Fibroblast of skin of scalp (primary cell): ENCODE measurements around the gene PDE9A.
A peak's percentile ranks its signal among the peaks of the same experiment; 100 is the strongest.

Experiments
- DNase-seq: peaks from one replicate; pipeline ENCODE4 v3.0.0-alpha.2; 2013

PDE9A gene

DNA sequence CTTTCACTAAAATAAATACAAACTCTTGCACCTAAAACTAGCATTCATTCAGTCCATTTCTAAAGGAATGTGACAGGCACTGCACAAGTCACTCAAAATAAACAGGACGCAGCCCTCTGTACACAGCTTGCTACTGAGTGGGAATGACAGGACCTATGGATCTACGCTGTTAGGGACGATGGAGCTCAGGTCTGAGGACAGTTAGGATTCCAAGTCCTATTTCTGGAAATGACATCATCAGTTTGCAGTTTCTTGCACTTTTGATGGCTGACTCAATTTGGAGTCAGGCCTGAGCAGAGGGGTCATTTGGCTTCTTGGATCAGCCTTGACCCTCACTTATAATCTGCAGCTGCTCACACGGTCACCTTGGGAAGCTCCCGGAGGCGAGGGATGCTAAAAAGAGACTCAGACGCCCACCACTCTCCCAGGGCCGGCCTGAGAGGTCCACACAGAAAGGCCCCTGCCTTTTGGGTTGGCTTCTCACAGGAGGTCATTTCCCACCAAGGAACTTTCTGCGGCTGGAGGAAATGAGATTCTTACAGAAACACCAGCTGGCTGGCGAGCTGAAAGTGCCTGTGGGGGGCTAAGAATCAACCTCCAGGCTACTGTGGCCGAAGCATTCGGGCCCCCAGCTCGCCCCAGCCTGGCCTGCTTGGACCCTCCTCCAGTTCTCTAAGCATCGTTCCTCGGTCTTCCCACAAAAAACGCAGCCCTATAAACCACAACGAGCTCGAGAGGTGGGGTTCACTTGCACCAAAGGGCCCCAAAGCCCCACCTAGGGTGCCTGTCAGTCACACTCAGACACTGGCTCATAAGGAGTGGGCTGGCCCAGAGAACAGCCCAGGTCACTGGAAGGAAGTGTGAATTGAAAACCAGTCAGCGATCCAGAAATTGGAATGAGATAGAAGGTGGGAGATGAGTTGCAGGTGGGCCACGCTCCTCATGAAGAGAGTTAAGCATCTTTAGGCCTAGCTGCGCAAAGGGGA lies 8.9 kb upstream of the PDE9A start:
- peak; percentile 27 for DNase-seq

DNA sequence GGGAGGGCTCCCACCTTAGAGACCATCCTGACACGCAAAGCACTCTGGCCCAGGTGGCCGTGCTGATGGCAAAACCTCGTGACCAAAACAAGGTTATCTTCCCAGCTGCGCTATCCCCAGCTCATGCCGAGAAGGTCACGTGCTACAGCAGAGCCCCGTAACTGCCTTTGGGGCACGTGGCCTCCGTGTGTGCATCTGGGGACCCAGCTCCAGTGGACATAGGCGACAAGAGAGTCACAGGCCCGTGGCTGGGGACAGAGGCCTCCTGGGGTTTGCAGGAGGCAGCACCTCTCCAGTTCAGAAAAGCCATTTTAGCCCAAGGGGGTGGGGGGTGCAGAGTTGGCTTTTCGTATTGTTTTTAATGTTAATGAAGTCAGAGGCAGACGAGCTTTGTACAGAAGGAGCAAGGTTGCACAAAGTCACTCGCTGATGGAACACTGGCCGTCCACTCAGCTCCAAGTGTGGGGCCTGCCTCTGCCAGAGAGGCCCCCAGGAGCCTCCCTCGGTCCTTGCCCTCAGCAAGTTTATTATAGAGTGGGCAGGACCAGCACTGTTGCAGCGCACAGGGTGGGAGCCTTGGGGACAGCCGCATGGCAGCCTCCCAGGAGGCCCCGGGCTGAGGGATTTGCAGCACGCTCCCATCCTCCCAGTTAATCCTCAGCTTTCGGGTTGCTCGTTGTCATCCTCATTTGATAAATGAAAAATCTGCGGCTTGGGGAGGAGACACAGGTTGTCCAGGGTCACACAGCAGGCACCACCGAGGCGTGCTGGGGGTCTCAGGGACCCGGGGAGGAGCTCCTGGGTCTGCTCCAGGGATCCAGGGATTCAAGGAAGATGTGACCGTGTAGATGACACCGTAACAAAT lies 8.0 kb upstream of the PDE9A start:
- DNase-seq: no peak

DNA sequence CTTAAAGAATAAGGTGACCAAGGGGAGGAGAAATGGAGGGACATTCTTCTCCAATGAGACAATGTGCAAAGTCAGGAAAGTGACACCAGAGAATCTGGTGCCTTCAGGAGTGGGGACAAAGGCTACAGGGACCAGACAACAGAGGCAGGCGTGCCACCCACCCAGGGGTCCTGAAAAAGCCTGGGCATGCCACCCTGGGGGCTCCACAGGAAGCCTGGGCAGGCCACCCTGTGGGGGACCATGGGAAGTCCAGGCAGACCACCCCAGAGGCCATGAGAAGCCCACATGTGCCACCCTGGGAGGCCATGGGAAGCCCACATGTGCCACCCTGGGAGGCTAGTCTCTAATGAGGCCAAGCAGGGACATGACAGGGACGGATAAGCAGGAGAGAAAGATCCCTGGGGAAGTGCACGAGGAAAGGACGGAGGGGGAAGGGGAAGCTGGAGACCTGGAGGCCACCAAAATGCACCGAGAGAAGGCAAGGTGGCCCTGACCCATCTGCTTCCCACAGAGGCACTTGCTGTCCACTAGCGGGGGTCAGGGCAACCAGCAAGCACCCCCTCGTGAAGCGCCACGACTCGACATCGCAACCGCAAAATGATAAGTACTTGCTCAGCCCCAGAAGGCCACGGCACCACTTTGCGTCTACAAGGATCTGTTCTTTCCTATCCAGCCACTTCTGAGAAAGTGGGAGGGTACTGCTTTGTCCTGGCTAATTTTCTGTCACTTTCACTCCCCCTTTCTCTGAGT lies 7.2 kb upstream of the PDE9A start:
- DNase-seq: no peak

DNA sequence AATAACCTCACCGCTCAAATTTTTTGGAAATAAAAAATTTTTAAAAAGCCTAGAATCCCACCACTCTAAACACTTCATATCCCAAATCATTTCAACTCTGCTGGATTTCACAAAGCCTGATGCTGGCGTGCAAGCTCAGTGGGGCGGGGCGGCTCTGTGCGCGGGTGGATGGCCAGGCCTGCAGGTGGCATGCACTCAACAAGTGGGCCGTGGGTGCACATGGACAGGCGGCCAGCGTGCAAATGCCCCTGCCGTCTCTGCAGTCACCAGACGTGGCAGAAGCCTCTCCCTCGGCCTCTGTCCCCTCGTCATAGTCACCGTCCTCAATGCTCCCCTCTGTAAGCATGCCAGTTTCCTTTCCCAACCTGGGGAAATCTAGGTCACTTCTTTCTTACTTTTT lies 6.6 kb upstream of the PDE9A start:
- no peak for DNase-seq

DNA sequence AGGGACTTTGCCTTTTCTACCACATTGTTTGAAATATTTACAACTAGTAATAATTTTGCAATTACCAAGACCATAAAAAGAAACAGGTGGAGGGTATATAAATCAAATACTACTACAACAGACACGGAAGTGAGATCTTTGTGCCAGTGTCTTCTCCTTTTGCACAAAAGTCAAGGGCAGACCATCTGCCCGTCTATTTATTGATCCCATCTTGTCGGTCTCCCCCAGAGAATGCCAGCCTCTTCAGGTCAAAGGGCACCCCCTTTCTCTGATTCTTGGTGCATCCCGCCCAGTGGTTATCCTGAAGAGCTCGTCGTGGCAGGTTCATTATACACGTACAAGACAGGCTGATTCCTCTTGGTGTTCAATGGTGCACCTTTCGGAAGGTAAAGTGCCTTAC lies 4.8 kb upstream of the PDE9A start:
- no peak for DNase-seq

DNA sequence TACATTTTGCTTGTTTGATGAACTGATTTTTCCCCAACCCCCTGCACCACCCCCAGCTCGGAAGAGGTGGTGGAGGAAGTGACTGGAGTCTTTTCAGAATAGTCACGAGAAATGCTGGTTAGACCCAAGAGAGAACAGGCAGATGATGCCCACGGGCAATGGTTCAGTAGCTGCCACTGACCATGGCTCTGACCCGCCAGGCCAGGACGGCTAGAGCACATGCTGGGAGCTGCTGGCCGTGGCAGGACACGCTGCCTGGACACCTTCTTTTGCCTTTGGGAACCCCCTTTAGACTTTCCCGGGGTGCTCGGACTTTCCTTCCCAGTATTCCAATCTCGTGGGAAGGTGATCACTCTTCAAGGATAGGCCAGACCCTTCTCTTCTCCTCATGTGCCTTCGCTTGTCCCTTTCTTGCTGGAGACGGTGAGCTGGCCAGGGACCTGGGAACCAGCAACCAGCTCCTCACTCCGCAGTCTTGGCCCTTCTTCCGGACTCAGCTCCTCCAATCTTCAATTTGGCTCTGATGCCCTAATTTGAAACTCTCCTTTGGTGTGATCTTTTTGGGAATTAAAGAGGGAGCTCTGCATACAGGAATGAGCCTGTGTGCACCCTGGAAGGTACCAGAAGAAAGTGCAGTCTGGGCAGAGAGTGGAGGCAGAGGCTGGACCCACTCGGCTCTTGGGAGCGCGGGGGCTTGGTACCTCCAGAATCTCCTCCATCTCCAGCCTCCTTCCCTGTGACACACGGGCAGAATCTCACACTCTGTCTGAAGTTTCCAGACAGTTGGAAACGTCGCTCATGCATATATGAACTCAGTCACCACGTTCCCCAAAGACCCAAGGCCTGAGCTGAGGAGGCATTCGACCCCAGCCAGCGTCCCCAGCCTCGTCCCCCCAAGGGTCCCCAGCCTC lies 4.0 kb upstream of the PDE9A start:
- no peak for DNase-seq

DNA sequence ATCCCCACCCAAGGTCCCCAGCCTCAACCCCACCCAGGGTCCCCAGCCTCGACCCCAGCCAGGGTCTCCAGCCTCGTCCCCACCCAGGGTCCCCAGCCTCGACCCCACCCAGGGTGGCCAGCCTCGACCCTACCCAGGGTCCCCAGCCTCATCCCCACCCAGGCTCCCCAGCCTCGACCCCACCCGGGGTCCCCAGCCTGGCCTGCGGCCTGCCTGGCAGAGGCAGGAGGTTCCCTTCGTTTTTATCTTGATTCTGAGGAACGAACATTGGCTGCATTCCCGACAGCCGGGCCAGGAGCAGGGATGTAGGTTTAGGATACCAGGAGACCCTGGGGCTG lies 3.4 kb upstream of the PDE9A start:
- no peak for DNase-seq

DNA sequence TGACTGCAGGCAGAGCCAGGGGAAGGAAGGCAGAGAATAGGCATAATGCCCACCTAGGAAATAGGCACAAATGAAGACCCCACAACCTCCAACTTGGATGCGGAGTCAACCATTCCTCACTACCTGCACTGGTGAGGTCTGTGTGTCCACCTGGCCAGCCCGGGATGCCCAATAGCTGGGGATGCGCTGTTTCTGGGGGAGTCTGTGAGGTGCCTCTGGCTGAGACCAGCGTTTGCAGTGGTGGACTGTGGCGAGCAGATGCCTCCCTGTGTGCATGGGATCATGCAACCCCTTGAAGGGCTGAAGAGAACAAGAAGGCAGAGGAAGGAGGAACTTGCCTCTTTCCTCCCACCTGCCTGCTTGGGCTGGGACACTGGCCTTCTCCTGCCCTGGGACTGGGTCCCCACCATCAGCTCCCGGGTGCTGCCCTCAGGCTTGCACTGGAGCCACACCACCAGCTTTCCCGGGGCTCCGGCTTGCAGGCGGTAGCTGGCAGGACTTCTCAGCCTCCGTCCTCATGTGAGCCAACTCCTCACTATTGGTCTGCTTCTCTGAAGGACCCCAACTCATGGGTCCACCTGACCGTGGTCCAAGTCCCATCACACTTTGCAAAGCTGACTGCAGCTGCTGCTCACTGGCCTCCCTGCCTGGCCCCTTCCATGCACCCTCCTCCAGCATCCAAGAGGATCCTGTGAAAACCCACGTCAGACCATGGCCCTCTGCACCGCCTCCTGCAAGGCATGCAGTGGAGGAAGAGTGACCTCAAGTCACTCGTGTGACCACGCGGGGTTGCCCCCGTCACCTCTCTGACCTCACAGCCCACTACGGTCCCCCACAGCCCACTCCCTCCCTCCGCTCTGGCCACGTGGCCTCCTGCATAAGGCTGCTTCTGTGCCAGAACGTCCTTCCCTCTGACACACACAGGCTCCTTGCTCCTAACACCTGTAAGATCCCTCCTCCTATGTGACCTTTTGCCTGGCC lies 2.7 kb upstream of the PDE9A start:
- no peak for DNase-seq

DNA sequence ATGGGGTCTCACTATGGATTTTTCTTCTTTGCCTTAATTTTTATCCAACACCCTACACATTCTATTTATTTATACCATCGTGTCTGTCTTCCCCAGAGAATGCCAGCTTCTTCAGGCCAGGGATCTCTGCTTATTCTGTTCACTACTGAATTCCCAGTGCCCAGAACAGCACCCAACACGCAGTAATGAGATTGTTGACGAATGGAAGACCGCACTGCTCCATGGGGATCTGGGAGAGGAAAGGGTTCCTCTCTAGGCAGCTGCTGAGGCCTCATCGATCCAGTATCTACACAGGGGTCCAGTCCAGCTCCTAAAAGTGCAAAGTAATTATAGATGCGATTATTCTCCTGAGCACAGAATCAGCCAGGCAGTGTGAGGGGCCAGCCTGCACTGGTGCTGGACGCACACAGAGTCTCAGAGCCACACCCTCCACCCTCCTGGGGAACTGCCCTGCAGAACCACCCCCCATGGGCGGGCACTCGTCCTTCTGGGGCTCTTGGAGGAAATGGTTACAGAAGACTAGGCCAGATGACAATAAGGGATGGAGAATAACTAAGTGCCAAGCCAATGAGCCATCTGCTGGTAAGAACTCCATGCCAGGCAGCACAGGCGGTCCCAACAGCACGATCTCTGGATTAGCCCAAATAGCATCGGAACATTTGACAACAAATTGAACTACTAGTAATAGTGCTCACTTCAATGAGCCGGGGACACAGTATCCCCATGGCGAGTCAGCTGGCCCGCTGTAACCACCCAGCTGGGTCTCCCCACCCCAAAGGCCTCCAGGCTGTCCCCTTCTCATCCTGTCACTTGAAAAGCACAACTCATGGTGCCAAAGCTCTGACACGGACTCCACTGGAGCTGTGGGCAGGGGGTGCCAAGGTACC lies 1.7 kb upstream of the PDE9A start:
- no peak for DNase-seq

DNA sequence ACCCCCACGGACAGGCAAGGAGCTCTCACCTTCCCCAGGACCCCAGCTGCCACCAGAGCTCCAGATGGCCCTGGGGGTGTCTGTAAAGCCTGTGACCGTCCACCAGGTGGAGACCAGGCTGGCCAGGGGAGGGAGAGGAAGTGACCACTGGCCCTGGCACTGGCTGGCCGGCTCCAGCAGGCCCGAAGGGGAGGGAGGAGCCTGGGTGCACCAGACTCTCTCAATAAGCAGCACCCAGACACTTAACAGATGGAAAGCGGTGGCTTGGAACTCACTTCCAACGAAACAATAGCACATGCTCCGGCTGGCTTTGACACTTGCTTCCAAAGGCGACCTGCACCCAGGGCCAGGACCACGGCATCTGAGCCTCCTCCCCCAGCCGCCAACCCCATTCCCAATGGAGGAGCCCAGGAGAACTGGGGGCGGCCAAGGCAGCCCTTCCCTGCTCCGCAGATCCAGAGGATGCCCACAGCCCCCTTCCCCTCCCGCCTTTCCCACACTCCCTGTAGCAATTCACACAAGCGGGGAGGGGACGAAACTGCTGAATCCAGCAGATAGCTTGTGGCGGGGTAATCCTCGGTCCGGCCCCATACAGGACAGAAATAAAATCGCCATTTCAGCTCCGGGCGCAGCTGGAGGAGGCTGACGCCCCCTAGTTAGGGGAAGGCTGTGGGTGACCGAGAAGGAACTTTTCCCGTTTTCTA lies 742 bp upstream of the PDE9A start:
- peak; percentile 10 for DNase-seq

DNA sequence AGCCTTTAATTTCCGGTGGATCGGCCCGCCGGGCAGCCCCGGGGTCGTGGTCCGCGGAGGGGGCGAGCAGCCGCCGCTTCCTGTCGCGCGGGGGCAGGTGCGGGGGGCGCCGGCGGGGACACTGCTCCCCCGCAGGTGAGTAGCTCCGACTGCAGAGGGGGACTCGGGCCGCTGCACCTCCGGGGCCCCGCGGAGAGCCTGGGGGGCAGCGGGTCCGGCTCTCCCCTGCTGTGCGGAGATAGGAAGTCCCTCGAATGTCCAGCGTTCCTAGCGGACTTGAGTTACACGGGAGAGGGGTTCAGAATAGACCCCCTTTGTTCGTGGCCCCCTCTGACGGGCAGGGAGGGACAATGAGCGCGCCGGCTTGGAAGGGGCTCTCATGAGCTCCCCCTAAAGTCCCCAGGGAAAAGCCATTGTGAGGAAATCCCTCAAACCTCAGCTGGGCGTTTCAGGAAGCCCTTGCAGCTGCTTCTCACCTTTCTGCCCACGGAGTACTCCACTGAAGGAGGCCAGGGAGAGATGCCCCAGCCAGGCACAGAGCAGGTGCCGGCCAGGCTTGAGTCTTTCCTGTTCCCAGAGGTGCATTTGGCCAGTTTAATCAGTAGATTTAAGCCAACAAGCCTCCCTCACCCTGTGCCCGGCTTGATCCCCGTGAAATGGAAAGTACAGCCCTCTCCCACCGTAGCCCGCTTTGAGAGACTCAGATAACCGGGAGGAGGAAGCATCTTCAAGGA lies 925 bp downstream of the PDE9A start:
- no peak for DNase-seq

DNA sequence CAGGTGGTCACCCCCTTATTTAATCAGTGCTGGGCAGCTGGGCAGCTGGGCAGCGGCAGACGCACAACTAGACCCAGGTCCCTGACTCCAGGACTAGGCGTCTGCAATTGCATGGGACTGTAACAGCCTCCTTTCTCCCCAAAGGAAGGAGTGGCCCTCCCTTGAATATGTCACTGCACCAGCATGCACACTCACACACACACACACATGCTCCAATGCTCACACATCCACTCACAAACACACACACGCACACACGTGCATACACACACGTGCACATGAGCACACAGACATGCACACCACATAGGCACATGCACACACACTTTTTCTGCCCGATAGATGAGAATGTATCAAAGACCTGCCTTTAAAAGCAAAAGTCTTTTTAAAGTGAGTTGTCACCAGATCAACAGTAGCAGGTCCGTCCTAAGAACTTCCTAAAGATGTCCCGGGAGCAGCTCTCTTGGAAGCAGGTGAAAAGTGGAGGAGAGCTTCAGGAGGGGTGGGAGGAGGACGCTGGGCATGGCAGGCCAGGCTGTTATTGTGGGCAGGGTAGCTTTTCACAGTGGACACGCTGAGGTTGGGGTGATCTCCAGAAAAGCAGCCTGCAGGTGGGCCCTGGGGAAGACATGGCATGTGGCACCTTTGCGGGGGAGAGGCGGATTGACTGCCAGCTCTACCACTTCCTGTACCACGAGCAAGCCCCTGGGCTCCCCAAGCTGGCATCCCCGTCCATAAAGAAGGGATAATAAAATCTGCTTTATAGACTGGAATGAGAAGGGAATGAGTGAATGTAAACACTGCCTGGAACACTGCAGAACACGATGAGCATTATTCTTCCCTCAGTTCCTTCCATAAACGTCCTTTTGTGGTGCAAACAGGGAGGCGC lies 1.7 kb downstream of the PDE9A start:
- DNase-seq: no peak

DNA sequence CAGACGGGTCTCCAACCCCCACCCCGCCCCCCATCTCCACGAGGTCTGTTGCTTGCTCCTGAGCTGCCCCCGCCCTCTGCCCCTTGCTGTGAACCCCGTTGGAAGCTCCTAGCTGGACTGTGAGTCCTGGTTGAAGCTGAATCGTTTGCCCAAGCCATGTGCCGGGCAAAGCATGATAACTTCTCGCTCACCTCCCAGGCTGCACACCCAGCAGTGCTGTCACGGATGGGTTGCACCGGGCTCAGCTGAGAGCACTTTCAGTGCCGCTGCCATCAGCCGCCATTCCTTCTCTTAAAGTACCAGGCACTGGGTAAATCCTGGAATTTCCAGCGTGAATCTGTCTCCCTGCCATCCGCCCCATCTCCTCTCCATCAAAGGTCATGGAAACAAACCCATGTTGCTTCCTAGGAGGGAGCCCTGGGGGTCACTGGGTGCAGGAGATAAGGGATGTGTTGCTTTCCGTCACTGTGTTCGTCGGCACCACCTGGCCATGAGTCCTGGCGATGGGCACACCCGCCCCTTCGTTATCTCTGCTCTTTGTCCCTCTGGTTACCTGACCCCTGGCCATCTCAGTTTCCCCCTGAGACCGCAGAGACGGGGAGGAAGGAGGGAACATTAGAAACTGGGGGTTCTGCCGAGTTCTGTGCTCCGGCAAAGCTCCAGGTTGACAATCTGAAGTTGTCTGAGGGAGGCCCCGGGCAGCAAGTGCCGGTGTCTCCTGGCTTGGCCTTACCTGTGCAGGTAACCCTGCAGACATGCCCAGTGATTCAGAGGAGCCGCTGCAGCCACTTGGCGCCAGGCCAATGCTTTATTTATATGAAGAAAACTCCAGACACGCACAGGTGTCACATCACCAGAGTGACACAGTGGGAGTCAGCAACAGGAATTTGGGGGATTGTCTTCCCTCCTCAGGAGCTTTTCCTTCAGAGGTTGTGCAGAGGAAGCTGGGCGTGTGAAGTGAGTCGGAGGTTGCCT lies 2.7 kb downstream of the PDE9A start:
- DNase-seq: no peak

DNA sequence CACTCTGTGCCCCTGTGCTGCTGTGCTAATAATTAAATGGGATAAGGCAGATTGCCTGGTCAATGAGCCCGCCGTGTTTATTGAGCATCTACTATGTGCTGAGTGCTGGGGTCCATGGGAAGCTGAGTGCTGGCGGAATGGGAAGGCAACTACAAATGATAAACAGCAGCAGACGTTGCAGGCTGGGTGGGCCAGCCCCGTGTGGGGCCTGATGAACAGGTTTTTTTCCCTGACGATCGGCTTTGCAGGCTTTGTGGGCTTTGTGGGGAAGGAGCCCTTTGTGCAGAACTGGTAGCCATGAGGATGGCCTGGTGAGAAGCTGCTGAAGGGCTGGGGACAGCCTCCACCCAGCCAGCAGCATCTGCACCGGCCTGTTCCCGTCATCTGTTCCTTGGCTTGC lies 3.5 kb downstream of the PDE9A start:
- no peak for DNase-seq

DNA sequence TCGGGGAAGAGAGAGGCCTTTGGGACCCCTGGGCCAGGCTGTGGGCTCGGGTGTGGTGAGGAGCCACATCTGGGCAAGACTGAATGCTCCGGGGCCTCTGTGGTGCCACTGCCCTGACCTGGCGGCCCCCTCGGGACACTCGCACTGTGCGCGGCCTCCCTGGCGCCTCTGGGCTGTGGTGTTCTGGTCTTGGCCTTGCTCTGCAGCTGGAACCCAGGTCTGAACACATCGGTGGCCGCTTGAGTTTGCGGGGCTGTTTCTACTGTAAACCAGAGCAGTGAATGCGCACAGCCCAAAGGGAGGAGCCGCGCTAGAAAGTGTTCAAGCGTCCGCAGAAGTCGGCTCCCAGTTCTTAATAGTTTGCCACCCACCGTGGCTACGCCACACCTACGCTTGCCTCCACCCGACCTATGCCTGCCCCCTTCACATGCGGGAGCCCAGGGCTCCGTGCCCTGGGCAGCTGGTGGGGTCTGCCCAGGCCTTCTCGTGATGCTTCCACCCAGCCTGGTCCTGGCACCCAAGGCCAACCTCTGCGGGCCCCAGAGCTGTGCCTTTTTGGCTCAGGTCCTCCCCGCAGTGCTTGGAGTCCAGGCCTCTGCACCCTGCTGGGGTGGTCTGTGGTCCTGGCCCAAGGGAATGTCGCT lies 4.4 kb downstream of the PDE9A start:
- DNase-seq: no peak
